ENCODE results near the gene IRF2BP2.

GRCh38 chr1:234619071-234619480 is 9.1 kb upstream of the IRF2BP2 start:
- no peak for TF ChIP-seq USF2 (IDR thresholded peaks at IDR 0.05; ENCODE audit: borderline replicate concordance, low read depth, low read length)
- no peak for TF ChIP-seq ASH2L (IDR thresholded peaks at IDR 0.05; ENCODE audit: borderline replicate concordance, low read depth)
- TF ChIP-seq CTCF (IDR thresholded peaks at IDR 0.05 in 2 of 3, conservative IDR thresholded peaks at IDR 0.05 in 1 of 3; ENCODE audit: control insufficient read depth in 2 of 3, extremely low read depth in 1 of 3, insufficient read depth in 1 of 3, low read depth in 3 of 3, low read length in 3 of 3), result no peak
- TF ChIP-seq EZH2 (IDR thresholded peaks at IDR 0.05; ENCODE audit: borderline replicate concordance, control insufficient read depth, low read depth, low read length), result no peak
- no peak for TF ChIP-seq POLR2A (IDR thresholded peaks at IDR 0.05; ENCODE audit: low read depth, low read length)
- no peak for TF ChIP-seq CBX5 (IDR thresholded peaks at IDR 0.05; ENCODE audit: low read depth)
- TF ChIP-seq POLR2AphosphoS5 (IDR thresholded peaks at IDR 0.05; ENCODE audit: low read length), result no peak
